GM20000 (cell line): ENCODE measurements around the gene SLC22A7.

Source experiments
- DNase-seq: peaks from one replicate; pipeline ENCODE4 v3.0.0; 2012; ENCODE audit warnings: low spot score
- CTCF ChIP-seq: IDR thresholded peaks from 2 replicates; pipeline ENCODE4 v1.5.1; 2012; ENCODE audit warnings: mild to moderate bottlenecking, control low read depth; ENCODE audit errors: extremely low read depth, missing control alignments

SLC22A7 gene

GRCh38 chr6:43278524-43279078 lies 19.5 kb upstream of the SLC22A7 start:
- no peak for DNase-seq
- TF ChIP-seq CTCF: no peak

- DNase-seq: no peak
- TF ChIP-seq CTCF: no peak
Observed at GRCh38 chr6:43280234-43280633, 17.8 kb upstream of the SLC22A7 start.

GRCh38 chr6:43282060-43282459 lies 16.0 kb upstream of the SLC22A7 start:
- DNase-seq: no peak
- no peak for TF ChIP-seq CTCF

- no peak for DNase-seq
- no peak for TF ChIP-seq CTCF
Observed at GRCh38 chr6:43282636-43283513, 15.2 kb upstream of the SLC22A7 start.

GRCh38 chr6:43283514-43283901 lies 14.6 kb upstream of the SLC22A7 start:
- DNase-seq: peak; percentile 23
- no peak for TF ChIP-seq CTCF

- DNase-seq: peak; percentile 32
- no peak for TF ChIP-seq CTCF
Observed at GRCh38 chr6:43283905-43284304, 14.2 kb upstream of the SLC22A7 start.

- DNase-seq: peak; percentile 31
- no peak for TF ChIP-seq CTCF
Observed at GRCh38 chr6:43284991-43285781, 12.9 kb upstream of the SLC22A7 start.
